ENCODE results near the gene OR3A2.
"Not testable (repeated sequence)": the region's sequence is repeated elsewhere in the genome, so short reads cannot be mapped to it uniquely, and the experiment has no call there.

OR3A2 gene

DNA sequence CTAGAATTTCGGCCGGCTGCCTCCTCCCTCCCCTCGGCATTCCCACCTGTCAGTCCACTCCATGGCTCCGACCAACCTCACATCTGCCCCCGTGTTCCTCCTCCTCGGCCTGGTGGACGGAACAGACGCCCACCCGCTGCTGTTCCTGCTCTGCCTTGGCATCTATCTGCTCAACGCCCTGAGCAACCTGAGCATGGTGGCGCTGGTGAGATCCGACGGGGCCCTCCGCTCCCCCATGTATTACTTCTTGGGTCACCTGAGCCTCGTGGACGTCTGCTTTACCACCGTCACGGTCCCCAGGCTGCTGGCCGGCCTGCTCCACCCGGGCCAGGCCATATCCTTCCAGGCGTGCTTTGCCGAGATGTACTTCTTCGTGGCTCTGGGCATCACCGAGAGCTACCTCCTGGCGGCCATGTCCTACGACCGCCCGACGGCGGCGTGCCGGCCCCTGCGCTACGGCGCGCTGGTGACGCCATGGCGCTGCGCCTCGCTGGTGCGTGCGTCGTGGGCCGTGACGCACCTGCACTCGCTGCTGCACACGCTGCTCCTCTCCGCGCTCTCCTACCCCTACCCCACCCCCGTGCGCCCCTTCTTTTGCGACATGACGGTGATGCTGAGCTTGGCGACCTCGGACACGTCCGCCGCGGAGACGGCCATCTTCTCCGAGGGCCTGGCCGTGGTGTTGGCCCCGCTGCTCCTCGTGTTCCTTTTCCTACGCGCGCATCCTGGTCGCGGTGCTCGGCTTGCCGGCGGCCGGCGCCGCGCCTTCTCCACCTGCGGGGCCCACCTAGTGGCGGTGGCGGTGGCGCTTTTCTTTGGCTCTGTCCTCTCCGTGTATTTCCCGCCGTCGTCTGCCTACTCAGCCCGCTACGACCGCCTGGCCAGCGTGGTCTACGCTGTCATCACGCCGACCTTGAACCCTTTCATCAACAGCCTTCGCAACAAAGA, at the start of gene OR3A2:
TSS of gene OR3A2 (minus strand) at position 440 of the 948 bp plus-strand sequence.
- no peak for DNase-seq

DNA sequence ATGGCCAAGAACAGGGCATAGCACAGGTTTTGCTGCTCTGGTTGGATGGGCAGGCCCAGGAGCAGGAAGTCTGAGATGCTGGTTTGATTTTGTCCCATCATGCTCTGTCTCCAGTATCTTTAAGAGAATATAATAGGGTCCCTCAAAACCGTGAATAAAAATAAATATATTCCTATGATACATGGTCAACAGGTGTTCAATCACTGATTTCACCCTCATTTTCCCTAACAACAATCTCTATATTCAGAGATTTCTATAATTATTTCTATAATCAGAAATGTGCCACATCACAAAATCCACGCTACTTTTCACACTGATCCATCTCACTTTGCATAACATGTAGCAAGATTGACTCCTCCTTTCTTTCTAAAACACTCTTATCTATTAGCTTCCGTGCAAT, 47.6 kb upstream of the OR3A2 start, which contains the start of gene OR1E2:
TSS of gene OR1E2 (minus strand) at position 101 of the 400 bp plus-strand sequence. CDS start at position 101, 0 bp downstream.
- no peak for DNase-seq

DNA sequence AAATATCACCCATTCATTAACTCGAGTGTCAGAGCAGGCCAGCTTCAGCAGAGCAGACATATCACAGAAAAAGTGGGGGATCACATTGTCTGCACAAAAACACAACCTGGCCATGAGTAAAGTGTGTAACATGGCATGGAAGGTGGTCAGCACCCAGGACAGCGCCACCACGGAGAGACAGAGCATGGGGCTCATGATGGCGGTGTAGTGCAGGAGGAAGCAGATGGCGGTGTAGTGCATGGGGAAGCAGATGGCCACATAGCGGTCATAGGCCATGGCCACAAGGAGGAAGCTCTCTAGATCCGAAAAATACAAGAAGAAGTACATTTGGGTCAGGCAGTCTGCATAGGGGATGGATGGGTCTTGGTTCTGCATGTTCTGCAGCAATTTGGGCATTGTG, 47.1 kb upstream of the OR3A2 start:
- DNase-seq, result not testable (repeated sequence)

DNA sequence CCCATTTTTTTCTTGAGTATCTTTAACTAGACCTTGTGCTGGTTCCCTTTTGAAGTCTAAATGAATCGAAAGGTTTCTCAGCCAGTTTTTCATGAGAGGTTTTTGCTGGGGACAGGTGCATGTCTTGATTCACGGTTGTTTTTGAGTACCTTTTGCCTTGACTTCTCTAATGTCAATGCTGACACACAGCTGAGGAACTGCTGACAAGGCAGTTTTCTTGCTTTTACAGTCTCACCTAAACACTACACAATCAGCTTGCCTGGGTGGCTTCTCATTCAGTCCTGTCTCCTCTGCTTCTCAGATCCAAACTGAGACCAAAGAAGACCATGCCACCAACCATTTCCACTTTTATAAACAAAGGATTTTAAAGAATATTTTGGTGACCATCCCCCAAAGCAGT, 32.1 kb upstream of the OR3A2 start:
- DNase-seq, result no peak

DNA sequence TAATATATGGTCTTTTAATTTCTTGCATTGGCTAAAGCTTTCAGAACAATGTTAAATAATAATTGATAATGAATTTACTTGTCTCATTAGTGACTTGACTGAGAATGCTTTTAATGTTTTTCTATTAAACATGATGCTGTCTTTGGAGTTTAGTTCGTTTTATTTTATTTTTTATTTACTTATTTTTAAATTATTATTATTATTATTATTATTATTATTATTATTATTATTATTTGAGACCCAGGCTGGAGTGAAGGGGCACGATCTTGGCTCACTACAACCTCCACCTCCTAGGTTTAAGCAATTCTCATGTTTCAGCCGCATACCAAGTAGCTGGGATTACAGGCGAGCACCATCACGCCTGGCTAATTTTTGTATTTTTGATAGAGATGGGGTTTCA, 29.5 kb upstream of the OR3A2 start:
- DNase-seq, result no peak

DNA sequence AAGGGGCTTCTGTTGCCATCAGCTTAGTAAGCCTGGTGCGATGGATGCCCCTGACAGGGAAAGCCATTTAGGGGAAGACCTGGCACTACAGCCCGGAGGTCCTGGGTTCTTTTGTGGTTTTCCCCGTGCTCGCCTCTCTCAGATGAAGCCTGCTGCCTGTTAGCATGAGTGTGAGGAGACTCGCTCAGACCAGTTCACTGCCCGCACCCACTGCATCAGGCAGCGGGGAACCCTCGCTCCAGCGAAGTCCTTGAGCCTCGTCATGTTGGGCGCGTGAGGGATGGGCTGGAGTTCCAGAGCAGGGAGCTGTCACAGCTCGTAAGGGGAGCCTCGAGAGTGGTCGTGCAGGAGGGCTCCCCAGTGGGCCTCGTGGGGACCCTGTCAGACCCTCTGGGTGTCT, 26.1 kb upstream of the OR3A2 start:
- DNase-seq, result not testable (repeated sequence)

DNA sequence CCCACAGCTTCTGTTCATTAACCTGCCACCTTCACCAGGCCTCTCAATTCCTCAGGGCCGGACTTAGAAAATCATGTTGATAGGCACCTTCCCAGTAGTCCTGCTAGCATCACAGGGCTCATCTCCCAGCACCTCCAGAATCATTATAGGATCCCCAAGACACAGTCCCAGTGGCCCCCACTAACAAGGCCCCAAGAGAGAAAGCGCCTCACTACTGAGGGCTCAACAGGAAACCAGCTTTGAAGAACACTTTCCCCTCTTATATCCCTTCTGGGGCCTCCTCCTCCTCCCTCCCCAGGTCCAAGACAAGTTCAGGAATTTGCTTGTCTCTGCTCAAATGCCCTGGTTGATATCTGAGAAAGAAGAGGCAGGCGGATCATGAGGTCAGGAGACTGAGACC, 25.0 kb upstream of the OR3A2 start, which contains the start of gene OR3A3:
TSS of gene OR3A3 (plus strand) at position 301 of the 400 bp plus-strand sequence.
- DNase-seq, result no peak

DNA sequence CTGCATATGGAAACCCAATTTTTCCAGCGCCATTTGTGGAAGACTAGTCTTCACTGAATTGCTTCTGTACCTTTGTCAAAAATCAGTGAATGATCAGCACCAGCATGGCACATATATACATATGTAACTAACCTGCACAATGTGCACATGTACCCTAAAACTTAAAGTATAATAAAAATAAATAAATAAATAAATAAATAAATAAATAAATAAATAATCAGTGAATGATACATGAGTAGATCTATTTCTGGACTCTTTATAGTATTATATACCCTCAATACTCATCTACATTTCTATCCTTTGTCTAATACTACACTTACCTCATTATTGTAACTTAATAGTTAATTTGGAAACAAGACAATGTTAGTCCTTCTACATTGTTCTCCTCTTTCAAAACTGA, 17.7 kb upstream of the OR3A2 start:
- not testable (repeated sequence) for DNase-seq

DNA sequence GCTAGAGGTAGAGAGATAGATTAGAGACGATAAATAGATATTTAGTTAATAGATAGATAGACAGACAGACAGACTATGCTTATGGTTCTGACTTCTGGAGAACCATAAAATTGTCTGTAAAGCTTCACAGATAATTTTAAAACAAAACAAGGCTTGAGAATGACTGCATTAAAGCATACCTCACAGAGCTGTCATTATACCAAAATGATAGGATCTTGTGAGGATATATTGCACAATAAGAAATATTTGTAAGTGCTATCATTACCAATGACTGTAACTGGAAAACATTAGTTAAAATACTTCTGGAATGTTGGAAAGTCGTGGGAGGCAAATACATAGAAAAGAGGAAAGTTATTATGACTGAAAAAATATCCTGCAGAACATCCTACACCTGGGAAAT, 15.7 kb upstream of the OR3A2 start:
- DNase-seq, result no peak

DNA sequence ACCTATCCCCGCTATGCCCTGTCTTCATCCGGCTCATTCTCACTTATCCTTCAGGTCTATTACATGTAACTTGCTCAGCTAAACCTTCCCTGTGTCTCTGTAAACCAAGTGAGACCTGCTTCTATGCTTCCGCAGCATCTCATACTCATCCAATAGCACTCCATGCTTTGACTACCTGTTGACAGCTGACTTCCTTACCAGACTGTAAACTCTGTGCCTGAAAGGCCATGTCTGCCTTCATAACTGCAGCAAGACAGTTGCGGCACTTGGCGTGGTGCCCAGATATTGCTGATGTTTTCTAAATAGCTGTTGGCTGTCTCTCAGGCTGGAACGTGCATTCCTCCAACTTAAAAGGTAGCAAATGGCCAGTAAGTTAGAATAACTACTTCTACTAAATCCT, 13.9 kb upstream of the OR3A2 start:
- no peak for DNase-seq

DNA sequence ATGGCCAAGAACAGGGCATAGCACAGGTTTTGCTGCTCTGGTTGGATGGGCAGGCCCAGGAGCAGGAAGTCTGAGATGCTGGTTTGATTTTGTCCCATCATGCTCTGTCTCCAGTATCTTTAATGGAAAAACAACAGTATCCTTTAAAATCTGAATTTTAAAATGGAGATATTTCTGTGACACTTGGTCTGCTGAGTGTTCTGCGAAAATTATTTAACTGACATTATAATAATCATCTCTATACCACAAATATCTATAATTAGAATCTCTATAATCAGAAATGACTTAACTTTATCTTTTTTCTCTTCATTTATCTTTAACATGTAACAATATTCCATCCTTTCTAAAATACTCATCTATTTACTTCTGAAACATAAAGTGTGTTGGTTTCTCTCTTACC, 12.2 kb upstream of the OR3A2 start, which contains the start of gene OR1E1:
TSS of gene OR1E1 (minus strand) at position 101 of the 400 bp plus-strand sequence. CDS start at position 101, 0 bp downstream.
- no peak for DNase-seq

DNA sequence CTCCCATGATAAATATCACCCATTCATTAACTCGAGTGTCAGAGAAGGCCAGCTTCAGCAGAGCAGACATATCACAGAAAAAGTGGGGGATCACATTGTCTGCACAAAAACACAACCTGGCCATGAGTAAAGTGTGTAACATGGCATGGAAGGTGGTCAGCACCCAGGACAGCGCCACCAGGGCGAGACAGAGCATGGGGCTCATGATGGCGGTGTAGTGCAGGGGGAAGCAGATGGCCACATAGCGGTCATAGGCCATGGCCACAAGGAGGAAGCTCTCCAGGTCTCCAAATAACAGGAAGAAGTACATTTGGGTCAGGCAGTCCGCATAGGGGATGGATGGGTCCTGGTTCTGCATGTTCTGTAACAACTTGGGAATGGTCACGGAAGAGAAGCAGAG, 11.7 kb upstream of the OR3A2 start:
- DNase-seq, result not testable (repeated sequence)

DNA sequence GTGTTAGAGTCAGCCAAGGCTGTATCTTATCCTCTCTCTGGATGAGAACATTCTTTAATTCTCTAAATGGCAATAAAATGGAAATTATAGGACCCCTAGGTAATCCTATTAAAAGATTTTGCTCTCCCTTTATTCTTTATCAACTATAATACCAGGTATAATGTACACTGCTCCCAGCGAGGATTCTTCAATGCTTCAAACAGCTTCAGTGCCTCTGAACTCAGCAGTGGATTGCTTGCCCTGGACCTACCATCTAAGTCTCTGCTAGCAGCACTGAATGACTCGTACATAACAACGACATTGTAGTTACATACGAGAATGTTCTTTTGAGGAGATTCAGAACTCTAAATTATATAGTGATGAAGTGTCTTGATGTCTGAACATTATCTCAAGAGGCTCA, 3.7 kb upstream of the OR3A2 start:
- no peak for DNase-seq

DNA sequence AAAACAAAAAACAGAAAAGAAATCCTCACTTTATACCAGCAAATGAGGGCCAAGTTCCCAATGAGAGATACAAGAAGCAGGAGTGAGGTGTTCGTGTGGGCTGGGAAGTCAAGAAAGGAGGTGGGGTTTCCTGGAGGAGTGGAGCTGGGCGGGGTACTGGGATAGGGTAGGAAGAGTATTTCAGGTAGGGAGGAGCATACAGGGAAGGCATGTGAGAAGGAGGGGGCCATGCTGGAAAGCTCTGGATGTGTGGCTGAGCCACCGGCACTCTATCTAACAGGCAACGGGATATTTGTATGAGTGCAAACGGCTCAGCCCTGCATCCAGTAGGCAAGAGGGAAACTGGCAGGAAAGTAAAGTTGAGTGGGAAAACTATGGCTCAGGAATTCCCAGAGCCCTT, 4.2 kb downstream of the OR3A2 start:
- no peak for DNase-seq

DNA sequence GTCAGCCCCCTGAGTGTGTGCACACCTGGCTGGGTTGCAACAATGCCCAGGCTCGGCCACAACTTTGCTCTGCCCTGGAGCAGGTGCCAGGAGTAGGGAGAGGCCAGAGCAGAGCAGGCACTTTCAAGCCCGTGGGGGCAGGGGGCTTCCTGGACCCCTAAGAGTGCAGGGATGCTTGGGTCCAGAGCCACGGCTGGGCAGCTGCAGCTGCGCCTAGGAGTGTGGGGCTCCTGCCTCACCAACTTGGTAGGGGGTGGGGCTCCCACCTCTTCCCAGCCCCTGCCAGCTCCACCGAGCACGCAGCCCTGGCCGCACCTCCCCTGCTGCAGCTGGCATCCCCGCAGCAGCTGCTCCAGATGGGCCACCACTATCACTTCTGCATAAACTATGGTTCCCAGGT, 7.8 kb downstream of the OR3A2 start:
- DNase-seq, result no peak

DNA sequence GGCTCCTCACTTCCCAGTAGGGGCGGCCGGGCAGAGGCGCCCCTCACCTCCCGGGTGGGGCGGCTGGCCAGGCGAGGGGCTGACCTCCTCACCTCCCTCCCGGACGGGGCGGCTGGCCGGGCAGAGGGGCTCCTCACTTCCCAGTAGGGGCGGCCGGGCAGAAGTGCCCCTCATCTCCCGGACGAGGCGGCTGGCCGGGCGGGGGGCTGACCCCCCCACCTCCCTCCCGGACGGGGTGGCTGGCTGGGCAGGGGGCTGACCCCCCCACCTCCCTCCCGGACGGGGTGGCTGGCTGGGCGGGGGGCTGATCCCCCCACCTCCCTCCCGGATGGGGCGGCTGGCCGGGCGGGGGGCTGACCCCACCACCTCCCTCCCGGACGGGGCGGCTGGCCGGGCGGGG, 14.9 kb downstream of the OR3A2 start:
- DNase-seq, result not testable (repeated sequence)

DNA sequence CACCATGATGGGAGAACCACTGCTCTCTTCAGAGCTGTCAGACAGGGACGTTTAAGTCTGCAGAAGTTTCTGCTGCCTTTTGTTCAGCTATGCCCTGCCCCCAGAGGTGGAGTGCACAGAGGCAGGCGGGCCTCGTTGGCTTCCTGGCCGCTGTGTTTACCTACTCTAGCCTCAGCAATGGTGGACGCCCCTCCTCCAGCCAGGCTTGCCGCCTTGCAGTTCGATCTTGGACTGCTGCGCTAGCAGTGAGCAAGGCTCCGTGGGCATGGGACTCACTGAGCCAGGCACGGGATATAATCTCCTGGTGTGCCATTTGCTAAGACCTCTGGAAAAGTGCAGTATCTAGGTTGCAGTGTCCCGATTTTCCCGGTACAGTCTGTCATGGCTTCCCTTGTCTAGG, 43.3 kb downstream of the OR3A2 start:
- not testable (repeated sequence) for DNase-seq

DNA sequence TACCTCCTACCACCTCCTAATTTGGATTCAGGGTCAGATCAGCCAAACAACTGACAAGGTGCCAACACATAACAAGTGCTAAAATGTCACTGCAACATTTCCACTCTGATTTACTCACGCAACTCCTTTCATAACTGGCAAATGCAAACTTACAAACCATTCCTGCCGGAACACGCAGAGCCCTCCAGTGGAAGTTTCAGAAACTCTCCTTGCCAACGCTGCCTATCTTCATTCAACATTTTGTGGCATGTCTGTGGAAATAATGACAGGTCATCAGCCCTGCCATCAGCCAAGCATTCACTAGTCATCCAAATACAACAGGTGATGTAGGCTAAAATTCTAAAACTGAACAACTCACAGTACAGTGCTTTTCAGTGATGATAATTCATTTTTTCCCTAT, 50.2 kb downstream of the OR3A2 start:
- no peak for DNase-seq

DNA sequence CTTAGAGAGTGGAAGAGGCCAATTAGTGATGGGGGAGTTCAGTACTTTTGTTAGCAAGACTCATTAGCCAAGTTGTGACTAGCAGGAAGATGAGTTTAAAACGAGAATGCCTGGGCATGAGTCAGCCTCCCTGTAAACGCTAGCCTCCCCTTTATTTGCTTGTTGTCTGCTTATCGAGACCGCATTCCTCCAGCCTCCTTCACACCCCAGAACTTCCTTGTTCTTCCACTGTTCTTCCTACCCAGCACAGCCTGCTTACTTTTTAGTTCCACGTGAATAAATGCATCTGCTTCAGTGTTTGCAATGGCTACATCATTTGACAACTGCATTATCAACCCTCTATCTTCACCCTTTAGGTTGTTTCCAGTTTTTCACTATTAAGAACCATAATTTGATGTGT, 67.8 kb downstream of the OR3A2 start:
- no peak for DNase-seq

DNA sequence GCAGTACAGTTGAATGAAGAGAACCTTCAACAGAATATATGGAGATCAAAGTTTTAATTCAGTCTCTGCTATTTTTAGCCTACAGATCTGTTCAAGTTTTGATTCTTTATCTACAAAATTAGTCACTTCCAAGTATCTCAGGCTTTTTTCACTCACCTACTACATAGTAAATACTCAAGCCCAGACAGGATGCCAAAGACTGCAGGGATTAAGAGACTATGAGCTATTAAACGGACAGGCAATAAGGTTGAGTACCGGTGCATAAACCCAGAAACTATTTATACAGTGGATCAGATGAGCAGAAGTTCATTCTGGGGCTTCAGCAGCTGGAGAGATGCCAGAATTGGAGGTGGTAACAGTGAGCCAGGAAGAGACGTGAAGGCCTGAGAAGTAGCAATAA, 69.3 kb downstream of the OR3A2 start:
- DNase-seq, result no peak

DNA sequence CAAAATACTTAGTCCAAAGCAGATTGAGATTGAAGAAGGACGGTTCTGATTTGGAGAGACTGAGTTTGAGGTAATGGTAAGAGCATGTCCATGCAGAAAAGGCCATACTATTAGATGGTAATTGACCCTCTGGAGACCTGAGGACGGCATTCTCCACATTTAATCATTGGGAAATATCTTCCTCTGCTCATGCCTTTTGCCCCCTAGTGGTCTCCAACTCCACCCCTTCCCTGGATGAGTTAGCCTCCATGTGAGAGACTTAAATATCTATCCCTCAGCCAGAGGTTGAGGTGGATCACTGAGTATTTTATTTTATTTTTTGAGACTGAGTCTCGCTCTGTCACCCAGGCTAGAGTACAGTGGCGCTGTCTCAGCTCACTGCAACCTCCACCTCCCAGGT, 77.5 kb downstream of the OR3A2 start:
- no peak for DNase-seq

DNA sequence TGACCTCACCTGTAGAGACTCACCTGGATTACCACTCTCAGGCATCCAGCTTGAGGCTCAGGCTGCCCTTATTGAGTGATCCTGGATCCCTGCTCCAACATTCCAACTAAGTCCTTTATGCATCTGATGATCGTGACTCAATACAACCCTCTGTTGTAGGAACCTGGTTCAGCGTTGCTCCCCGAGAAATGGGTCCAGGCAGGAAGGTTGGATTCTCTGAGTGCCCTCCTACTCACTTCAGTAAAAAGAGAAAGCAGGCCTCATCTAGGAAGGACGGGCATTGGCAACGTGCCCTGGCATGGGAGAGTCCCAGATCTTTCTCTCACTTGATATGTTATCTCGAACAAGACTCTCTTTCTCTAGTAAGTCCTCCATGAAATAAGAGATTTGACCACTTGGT, 87.8 kb downstream of the OR3A2 start, which contains the start of gene OR3A1:
TSS of gene OR3A1 (minus strand) at position 101 of the 400 bp plus-strand sequence. CDS start 5,778 bp downstream, outside the sequence.
- DNase-seq, result no peak

DNA sequence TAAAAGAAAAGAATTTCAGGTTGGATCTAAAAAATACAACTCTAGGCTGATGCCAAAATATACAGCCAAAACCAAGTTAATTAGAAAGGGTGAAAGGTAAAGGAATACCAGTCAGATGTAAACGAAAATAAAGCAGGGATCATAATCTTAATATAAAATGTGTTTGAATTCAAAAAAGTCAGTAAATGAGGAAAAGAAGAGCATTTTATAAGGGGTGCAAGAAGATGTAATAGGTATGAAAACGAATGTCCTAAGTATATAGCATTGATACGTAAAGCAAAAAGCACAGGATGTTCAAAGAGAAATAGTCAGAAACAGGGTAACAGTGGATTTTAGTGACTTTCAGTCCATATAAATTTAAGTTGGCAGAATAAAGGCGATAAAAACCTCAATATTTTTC, 90.5 kb downstream of the OR3A2 start:
- no peak for DNase-seq

DNA sequence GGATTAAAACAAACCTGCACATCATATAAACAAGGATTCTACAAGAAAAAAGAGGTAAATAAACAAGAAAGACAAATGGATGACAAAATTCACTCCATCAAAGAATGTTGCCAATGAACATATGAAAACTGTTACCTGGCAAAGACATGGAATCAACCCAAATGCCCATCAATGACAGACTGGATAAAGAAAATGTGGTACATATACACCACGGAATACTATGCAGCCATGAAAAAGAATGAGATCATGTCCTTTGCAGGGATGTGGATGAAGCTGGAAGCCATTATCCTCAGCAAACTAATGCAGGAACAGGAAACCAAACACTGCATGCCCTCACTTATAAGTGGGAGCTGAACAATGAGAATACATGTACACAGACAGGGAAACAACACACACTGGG, 92.6 kb downstream of the OR3A2 start:
- not testable (repeated sequence) for DNase-seq
